ELF-1 (cell line): ENCODE results near the gene ZBTB12.

Source experiments
- DNase-seq: peaks from one replicate; pipeline ENCODE4 v3.0.0-alpha.2; 2016; ENCODE audit warnings: low read depth, low spot score

ZBTB12 gene

DNA sequence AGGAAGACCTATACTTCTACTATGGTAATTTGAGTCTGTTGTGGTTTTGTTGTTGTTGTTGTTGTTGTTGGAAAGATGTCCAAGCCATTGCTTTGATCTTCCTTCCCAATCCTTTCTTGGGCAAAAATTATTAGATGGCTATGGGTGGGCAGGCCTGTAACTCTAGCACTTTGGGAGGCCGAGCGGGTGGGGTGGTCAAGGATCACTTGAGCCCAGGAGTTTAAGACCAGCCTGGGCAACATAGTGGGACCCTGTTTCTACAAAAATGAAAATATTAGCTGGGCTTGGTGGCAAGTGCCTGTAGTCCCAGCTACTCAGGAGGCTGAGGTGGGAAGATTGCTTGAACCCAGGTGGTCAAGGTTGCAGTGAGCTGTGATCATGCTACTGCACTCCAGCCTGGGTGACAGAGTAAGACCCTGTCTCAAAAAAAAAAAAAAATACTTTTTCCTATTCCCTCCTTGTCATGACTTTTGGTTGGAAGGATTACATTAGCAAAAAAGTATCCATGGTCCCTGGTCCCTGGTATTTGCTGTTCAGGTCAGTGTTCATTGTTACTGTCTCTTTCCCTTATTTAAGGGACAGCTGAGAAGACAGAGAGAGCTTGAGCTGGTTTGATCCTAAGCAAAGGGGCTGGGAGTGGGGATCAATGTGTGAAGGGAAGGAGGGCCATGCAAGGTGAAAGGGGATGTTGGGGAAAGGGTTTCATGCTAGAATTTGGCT, 51.0 kb downstream of the ZBTB12 start:
- no peak for DNase-seq
